Prostate gland (tissue), 2 donors: ENCODE measurements around the gene ZC3H18. TPM values are rescaled to one million over a fixed set of nuclear protein-coding genes. Genes with fewer than 3 reads are reported as not detected.
A peak's percentile ranks its signal among the peaks of the same experiment; 100 is the strongest.

Experiments
- DNase-seq: peaks from one replicate; pipeline ENCODE4 v3.0.0-alpha.2; 2019; ENCODE audit warnings: low spot score
- H3K27ac ChIP-seq, 2 donors: fragments of 200-600 bp; sonication (generic); 2 replicates each; pipeline ENCODE4 v1.5.1; 2017 to 2019
- H3K27me3 ChIP-seq: fragments of 200-600 bp; sonication (generic); replicated peaks from 2 replicates; pipeline ENCODE4 v1.5.1; 2019; ENCODE audit not compliant: insufficient read depth
- H3K36me3 ChIP-seq, 2 donors: fragments of 200-600 bp; sonication (generic); 1 replicate in 1 of 2; 2 replicates in 1 of 2; pipeline versions ENCODE4 v1.5.1 to v1.8.1; 2017 to 2019
- H3K4me1 ChIP-seq: fragments of 200-600 bp; sonication (generic); replicated peaks from 2 replicates; pipeline ENCODE4 v1.5.1; 2019
- H3K4me3 ChIP-seq, 2 donors: fragments of 200-600 bp; sonication (generic); 2 replicates each; pipeline ENCODE4 v1.5.1; 2017 to 2019
- H3K9me3 ChIP-seq: fragments of 200-600 bp; sonication (generic); 2 replicates; pipeline ENCODE4 v1.5.1; 2017
- CTCF ChIP-seq, 4 experiments: fragments of 200-600 bp in 2 of 4; fragments of 450-650 bp in 2 of 4; sonication (generic) in 2 of 4; IDR thresholded peaks; 1 replicate in 3 of 4; 2 replicates in 1 of 4; pipeline ENCODE4 v1.5.1; 2016 to 2019; ENCODE audit warnings: antibody characterized with exemption in 4 of 4, mild to moderate bottlenecking in 2 of 4, moderate library complexity in 2 of 4
- POLR2A ChIP-seq: fragments of 450-650 bp; IDR thresholded peaks from one replicate; pipeline ENCODE4 v1.6.1; 2016; ENCODE audit warnings: antibody characterized with exemption, mild to moderate bottlenecking
- POLR2AphosphoS5 ChIP-seq: sonication (generic); formaldehyde crosslinking; IDR thresholded peaks from one replicate; pipeline ENCODE4 v1.6.1; 2017; ENCODE audit warnings: antibody characterized with exemption
- WGBS: methylation state at CpG from one replicate; pipeline ENCODE4 v1.1.5; 2018; 5-methylcytosine and 5-hydroxymethylcytosine counted together
- intact Hi-C: fragments of 100-400 bp; cut with DNase I; formaldehyde crosslinking; loops from one replicate; pipeline ENCODE4 v1.14.2; 2022
- total RNA-seq, 2 donors: library from RNA; depleted of rRNA; stranded (reverse); fragments of >200 nt; gene quantifications; one replicate each; pipeline ENCODE4 v1.1.0, GENCODE V29; 2016

Gene ZC3H18
- total RNA-seq, 2 donors from 2014 or later: 26.7 to 50.7 TPM

- Histone ChIP-seq H3K27me3 (no peaks in the 10 kb centered on the region), H3K4me1 (no peaks in the 10 kb centered on the region), H3K4me3 (no peak overlapping the region), H3K27ac (no peak overlapping the region), H3K36me3 (peaks cover 9 to 15% of the 10 kb centered on the region in 2 donors), H3K9me3 (no peaks in the 10 kb centered on the region)
- 92% methylated on average over 11 of the region's 11 CpGs for WGBS
- TF ChIP-seq POLR2AphosphoS5 (no peak), CTCF (IDR thresholded peaks at IDR 0.05) (no peak), POLR2A (no peak)
- no peak for DNase-seq
- intact Hi-C loops: no loop called here
Measured at GRCh38 chr16:88632587-88632930, 62.4 kb downstream of the ZC3H18 start.

- Histone ChIP-seq H3K27me3 (peaks cover 2% of the 10 kb centered on the region), H3K4me3 (no peak overlapping the region), H3K36me3 (peaks cover 9 to 15% of the 10 kb centered on the region in 2 donors), H3K9me3 (no peaks in the 10 kb centered on the region), H3K27ac (no peak overlapping the region), H3K4me1 (no peaks in the 10 kb centered on the region)
- DNase-seq: no peak
- TF ChIP-seq POLR2AphosphoS5 (no peak), POLR2A (no peak), CTCF (IDR thresholded peaks at IDR 0.05) (no peak)
- intact Hi-C loops: no loop called here
- 56% methylated on average over 23 of the region's 23 CpGs for WGBS
Measured at GRCh38 chr16:88633684-88634140, 63.5 kb downstream of the ZC3H18 start.

- no peaks in the 10 kb centered on the region for H3K4me1 ChIP-seq
- H3K27ac ChIP-seq: no peak overlapping the region
- H3K36me3 ChIP-seq: peaks cover 9 to 15% of the 10 kb centered on the region in 2 donors
- H3K9me3 ChIP-seq: no peaks in the 10 kb centered on the region
- WGBS: 23% methylated on average over 75 of the region's 82 CpGs
- H3K4me3 ChIP-seq: peak overlapping the region; percentile 2 to 8
- peaks cover 8% of the 10 kb centered on the region for H3K27me3 ChIP-seq
- intact Hi-C loops: no loop called here
- TF ChIP-seq POLR2A (no peak), POLR2AphosphoS5 (no peak), CTCF (IDR thresholded peaks at IDR 0.05) (no peak)
- no peak for DNase-seq
Measured at GRCh38 chr16:88634141-88634993, 64.2 kb downstream of the ZC3H18 start.

- H3K36me3 ChIP-seq: peaks cover 3 to 15% of the 10 kb centered on the region in 2 donors
- no peaks in the 10 kb centered on the region for H3K4me1 ChIP-seq
- intact Hi-C loops: no loop called here
- no peak for DNase-seq
- 49% methylated on average over 27 of the region's 28 CpGs for WGBS
- H3K27me3 ChIP-seq: peaks cover 11% of the 10 kb centered on the region
- TF ChIP-seq POLR2A (no peak), POLR2AphosphoS5 (no peak), CTCF (IDR thresholded peaks at IDR 0.05) (no peak)
- no peaks in the 10 kb centered on the region for H3K9me3 ChIP-seq
- H3K27ac ChIP-seq: no peak overlapping the region
- H3K4me3 ChIP-seq: peak overlapping the region; percentile 2 to 8
Measured at GRCh38 chr16:88634994-88635670, 64.9 kb downstream of the ZC3H18 start.
